Activated CD4-positive, alpha-beta T cell treated with anti-CD3 and anti-CD28 coated beads, Interleukin-10, Interleukin-2, amounts not matched to agents 100 ng/mL and 50 ng/mL, durations not matched to agents 16 hours and 8 hours (primary cell): ENCODE measurements around the gene IFIT5.
"Not testable (repeated sequence)": the region's sequence is repeated elsewhere in the genome, so short reads cannot be mapped to it uniquely, and the experiment has no call there.

Source experiments
- DNase-seq: peaks from one replicate; pipeline ENCODE4 v3.0.0-alpha.2; 2020

IFIT5 gene

DNA sequence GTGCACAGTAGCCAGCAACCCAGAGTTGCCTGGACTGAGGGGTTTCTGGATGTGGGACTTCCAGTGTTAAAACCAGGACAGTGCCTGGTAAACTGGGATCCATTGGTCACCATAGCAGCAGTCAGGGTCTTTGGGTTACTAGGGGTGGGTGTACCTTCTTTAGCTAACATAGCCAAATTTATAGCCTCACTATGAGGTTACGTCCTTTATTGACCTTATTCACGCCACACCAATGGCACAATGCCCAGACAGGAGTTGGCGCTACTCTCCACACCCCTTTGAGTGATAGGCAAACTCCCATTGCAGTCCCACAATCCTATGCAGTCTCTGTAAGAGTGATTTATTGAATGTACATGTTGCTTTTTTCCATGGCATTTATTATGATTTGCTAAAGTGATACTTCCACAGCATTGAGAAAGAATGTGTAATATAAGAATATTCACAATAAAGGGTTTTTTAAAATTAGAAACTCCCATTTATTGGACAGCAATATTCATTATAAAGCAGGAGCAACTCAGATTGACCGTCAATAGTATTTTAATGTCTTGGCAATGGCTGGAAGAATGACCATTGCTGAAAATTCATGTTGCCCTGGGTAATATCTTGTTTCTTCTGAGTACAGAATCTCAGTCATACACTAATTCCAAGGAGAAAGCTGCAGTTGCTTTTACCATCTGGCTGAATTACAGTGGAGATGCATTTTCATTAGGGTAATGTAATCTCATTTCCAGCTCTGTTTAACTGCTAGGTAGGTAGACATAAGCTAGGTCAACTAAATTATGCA, 26.1 kb downstream of the IFIT5 start:
- no peak for DNase-seq

DNA sequence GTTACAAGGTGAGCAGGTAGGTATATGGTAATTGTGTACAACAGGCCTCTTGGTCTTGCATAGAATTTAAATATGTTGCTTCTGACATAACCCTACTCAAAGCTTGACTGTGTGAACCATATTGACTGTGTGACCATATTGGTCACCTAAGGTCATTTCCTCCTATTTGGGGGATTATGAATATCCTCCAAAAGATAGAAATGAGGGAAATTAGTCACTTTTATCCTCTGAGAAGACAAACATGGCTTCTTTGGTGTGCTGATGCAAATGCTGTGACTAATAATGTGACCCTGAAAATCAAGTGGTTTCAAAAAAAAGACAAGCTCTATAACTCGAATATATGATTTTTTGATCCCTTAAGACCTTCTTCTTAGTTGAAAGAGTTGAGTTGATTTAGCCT, 27.9 kb downstream of the IFIT5 start:
- DNase-seq: no peak

DNA sequence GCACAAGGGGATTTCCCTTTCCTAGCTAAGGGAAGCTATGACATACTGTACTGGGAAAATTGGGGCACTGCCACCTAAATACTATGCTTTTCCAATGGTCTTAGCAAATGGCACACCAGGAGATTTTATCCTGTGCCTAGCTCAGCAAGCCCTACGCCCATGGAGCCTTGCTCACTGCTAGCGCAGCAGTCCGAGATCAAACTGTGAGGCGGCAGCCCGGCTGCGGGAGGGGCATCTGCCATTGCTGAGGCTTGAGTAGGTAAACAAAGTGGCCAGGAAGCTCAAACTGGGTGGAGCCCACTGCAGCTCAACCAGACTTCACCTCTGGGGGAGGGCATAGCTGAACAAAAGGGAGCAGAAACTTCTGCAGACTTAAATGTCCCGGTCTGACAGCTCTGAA, 30.5 kb downstream of the IFIT5 start:
- not testable (repeated sequence) for DNase-seq

DNA sequence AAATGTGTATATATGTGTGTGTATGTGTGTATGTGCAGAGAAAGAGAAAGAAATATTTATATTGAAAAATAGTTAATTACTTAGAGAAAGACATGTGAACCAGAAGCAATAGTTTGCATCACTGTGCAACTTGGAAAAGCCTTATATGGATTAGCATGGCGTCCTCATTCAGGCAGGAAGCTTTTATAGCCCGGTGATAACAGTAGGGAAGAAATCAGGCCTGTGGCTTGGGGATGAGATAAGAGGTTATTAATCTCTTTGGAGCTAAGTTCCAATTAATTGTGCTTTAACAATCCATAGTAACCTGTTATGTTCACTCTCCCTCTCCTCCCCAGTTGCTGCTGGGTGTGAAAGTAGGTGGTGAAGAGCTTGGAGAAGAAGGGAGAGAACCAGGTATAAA, 36.5 kb downstream of the IFIT5 start:
- no peak for DNase-seq

DNA sequence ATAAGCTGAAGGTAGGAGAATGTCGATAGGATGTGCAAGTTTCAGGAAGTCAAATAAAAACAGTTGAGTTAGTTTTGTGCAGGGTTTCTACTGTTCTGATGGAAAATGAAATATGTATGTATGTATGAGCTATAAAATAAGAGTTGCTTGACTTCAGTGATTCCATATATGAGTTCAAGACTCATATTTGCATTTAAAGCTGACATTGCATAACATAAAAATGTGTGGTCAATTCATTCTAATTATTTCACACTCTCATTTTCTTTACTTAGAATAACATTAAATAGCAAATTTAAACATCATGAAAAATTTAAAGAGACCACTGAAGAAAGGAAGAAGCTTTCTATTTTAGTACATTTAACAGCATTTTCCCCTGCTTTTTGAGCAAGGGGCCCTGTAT, 37.8 kb downstream of the IFIT5 start:
- no peak for DNase-seq

DNA sequence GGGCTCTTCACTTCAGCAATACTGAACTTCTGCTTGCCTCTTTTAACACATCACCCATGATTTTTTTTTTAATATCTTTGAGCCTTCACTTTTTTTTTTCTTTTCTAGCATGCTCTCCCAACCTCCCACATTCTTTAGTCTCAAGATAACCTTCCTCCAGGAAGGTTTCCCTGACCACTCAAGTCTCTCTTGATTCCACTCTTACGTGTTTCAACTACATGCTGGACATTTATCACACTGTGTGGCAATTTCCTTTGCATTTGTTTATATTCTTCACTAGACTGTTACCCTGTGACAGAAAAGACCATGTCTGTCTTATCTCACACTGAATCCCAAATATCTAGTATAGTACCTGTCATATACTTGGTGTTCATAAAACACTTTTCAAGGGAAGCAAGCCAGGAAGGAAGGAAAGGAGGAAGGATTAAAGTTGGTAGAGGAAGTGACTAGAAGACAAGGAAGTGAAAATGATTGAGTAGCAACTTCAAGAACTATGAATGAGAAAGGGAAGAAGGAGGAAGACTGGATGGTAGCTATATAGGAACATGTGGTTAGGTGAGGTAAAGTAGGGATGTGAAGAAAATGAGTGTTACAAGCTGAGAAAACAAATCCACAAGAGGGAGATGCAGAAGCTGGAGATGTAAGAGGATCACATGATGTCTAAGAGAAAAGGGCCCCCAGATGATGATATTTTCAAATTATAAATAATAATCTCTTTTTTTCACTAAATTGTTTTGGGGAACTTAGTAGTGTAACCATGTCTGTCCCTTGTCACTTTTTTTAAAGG, 40.4 kb downstream of the IFIT5 start:
- DNase-seq: no peak

DNA sequence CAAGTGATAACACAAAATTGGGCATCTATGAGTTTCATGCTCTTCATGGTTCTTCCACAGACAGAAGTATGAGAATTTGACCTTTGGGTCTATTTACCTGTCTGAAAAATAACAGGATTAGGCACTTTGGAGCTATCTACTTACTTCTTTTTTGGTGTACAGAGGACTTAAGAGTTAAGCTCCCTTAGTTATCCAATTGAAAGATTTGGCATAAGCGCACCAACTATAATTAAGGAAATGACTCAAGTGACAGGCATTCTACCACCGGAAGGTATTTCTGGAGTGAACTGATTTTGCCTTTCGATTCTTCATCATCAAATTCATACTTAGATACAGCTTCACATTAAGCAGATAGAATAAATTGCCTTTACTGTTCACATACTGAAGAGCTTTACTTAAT, 43.9 kb downstream of the IFIT5 start:
- DNase-seq: no peak

DNA sequence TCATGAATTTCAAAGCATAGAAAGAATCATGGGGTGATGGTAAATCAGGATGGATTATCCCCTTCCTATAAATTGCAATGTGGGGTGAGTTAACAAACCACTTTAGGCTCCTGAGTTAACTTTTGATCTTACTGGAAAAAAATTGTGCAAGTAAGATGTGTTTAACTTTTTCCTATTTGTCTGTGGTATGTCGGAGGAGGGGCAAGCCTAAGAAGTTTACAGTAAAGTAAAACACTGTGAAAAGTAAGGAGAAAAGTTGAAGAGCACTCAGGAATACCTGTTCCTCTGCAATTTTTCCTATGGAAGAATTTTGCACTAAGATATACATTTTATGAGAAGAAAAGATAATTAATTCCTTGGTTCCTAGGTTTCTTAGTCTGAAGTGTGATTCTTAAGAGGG, 44.4 kb downstream of the IFIT5 start:
- DNase-seq: no peak

DNA sequence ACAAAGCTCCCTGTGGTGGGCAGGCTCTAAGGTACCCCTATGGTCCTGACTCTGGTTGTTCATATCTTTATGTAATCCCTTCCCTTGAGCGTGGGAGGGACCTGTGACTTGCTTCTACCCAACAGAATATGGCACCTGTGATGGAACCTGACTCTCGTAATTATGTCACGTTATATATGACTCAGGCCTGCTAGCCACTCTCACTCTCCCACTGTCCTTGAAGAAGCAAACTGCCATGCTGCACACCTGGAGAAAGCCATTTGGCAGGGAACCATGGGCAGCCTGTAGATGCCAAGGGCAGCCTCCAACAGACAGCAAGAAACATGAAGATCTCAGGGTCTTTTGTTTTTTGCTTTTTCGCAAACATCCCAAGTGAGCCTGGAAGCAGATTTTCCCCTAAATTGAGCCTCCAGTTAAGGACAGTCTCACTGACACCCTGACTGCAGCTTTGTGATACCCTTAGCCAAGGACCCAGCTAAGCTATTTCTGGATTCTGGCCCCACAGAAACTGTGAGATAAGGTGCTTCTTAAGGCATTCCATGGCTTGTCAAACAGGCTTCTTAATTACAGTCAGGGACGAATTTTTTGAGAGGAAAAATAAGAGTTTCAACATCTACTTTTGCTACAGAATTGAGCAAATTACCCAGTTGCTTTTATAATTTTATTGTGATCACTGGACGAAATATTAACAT, 49.6 kb downstream of the IFIT5 start:
- no peak for DNase-seq

DNA sequence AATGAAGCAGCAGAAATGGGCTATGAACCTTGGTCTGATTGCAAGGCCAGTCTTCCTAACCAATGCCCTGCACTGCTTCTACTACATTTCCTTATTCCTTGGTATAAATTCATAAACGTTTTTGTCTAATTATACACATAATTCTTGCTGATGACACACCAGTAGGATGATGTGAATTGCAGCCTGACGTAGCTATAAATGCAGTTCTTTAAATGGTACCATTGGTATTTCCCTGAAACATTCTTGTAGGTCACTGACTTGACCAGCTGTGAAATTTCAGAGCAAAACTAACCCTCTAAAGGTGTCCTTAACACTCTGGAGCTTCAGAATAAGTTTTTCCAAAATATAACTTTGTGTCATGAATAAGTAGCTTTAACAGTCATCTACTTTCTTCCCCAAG, 50.8 kb downstream of the IFIT5 start:
- DNase-seq: no peak

DNA sequence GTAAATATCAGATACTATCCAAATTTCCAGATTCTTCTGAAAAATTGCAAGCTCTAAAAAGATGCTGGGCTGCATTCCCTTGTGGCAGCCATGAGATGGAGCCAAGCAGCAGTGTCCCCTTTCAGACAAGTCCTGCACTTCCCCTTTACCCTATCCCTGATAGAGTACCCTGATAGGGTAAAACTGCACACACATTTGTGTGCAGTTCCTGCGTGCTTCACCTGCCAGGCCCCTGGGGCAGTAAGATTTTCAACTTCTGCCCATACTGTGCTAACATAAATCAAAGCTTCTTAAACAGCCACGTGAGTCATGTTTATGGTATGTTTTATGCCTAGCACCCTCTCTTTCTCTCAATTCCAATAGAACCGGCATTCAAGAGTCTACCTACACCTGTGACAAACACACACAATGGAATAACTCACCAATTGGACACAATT, 52.2 kb downstream of the IFIT5 start:
- no peak for DNase-seq

DNA sequence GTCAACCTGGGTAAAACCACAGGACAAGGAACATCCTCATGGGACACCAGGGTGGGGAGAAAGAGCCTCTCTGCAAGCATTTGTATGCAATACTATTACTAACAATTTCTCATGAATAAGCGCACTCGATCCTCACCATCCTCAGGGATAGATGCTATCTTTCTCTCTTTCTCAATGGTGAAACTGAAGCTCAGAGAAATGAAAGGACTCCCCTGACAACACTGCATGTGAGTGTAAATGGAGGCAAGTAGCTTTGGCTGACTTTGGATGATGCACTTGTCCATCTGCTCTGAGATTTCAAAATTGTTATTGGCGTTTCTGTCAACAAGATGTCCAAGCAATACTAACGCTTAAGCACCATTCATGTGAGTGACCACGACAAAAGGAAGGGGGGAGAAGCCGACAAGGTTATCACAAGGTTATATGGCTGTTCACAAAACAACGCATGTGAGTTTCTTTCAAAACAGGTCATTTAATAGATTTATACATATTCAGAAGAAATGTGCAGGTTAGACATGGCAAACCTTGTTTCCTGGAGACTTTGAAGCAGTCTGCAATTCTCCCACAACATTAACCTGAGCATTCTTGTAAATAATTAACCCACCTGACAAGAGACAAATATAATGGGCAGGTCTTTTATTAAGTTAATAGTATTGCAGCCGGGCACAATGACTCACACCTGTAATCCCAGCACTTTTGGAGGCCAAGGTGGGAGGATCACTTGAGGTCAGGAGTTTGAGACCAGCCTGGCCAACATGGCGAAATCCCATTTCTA, 54.0 kb downstream of the IFIT5 start:
- DNase-seq: no peak

DNA sequence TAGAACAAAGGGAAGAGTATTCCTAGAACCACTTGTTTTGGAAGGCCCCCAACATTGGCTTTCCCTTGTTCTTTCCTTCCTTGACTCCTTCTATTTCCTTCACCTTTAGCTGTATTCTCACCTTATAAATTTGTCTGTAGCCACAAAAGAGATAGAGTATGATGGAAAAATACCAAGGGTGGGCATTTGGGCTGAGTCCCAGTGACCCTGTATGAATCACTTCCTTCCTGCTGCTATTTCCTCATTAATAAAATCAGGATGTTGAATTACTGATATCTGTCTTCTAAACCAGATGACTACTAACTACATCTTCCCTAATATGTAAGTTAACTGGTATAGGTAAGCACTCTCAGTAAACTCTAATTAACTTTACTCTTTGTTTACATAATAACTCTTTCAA, 55.1 kb downstream of the IFIT5 start:
- DNase-seq: no peak
